Cardiac muscle cell (in vitro differentiated cells and primary cell): Measurements from ENCODE around the gene SLC16A4. TPM values are rescaled to one million over a fixed set of nuclear protein-coding genes. Genes with fewer than 3 reads are reported as not detected.

ENCODE experiments used
- DNase-seq, 2 donors: peaks; one replicate each; pipeline versions ENCODE4 v3.0.0 to v3.0.0-alpha.2; 2010 to 2017; ENCODE audit warnings: low read depth in 1 of 2, low spot score in 1 of 2
- H3K27ac ChIP-seq: fragments of 200-600 bp; sonication (generic); 2 replicates; pipeline ENCODE4 v1.5.1; 2016
- H3K27me3 ChIP-seq: fragments of 200-600 bp; sonication (generic); 2 replicates; pipeline ENCODE4 v1.6.0; 2016; ENCODE audit warnings: control low read depth
- H3K36me3 ChIP-seq: fragments of 200-600 bp; sonication (generic); 2 replicates; pipeline ENCODE4 v1.5.1; 2016; ENCODE audit warnings: control low read depth
- H3K4me1 ChIP-seq: fragments of 200-600 bp; sonication (generic); 2 replicates; pipeline ENCODE4 v1.8.1; 2017; ENCODE audit warnings: low read depth, mild to moderate bottlenecking, mixed run types
- H3K4me3 ChIP-seq: fragments of 200-600 bp; sonication (generic); 2 replicates; pipeline ENCODE4 v1.5.1; 2016; ENCODE audit warnings: mild to moderate bottlenecking
- H3K9me3 ChIP-seq: fragments of 200-600 bp; sonication (generic); 2 replicates; pipeline ENCODE4 v1.5.1; 2017; ENCODE audit warnings: low read depth, mild to moderate bottlenecking, control low read depth
- polyA plus RNA-seq: library from polyadenylated mRNA; unstranded; fragments of >200 nt; fragmentation: Nextera tagmentation; extraction: Ambion mirVana; gene quantifications from 2 replicates; pipeline ENCODE4 v1.2.1, GENCODE V29; 2016
- total RNA-seq: library from RNA; depleted of rRNA; stranded (reverse); fragments of >200 nt; gene quantifications from 2 replicates; pipeline ENCODE4 v1.2.3, GENCODE V29; 2016
- TF ChIP-seq, protein P1 (sequence below): IDR thresholded peaks from 2 replicates; pipeline ENCODE4 v1.5.1; 2012; ENCODE audit warnings: low read depth, mild to moderate bottlenecking, low read length

SLC16A4 gene
- total and polyA plus RNA-seq, 2 experiments from 2014 or later = 0.66 to 0.87 TPM

DNA sequence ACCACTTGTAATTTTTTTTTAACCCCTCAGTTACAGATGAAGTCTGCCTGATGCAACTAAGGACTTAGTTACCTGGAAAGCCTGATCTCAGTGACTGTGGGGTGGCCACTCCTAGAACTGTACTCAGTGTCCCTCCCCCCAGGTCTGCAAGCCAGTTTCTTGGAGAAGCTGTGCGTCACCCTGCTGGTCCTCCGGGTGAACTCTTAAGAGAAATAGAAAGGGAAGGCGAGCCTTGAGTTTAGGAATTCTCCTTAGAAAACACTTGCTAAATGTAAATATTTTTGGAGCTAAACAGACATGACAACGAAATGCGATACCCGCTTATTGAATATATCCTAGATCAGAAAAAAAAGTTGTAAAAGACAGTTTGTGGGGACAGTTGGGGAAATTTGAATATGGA, 730 bp downstream of the SLC16A4 start:
- peak in 1 of 2 donors; percentile 71 for DNase-seq
- Histone ChIP-seq H3K4me3 (no peak overlapping the region), H3K27me3 (no peaks in the 10 kb centered on the region), H3K4me1 (no peaks in the 10 kb centered on the region), H3K36me3 (no peaks in the 10 kb centered on the region), H3K9me3 (no peaks in the 10 kb centered on the region), H3K27ac (no peak overlapping the region)
- TF ChIP-seq, protein P1, sequence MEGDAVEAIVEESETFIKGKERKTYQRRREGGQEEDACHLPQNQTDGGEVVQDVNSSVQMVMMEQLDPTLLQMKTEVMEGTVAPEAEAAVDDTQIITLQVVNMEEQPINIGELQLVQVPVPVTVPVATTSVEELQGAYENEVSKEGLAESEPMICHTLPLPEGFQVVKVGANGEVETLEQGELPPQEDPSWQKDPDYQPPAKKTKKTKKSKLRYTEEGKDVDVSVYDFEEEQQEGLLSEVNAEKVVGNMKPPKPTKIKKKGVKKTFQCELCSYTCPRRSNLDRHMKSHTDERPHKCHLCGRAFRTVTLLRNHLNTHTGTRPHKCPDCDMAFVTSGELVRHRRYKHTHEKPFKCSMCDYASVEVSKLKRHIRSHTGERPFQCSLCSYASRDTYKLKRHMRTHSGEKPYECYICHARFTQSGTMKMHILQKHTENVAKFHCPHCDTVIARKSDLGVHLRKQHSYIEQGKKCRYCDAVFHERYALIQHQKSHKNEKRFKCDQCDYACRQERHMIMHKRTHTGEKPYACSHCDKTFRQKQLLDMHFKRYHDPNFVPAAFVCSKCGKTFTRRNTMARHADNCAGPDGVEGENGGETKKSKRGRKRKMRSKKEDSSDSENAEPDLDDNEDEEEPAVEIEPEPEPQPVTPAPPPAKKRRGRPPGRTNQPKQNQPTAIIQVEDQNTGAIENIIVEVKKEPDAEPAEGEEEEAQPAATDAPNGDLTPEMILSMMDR = peak; percentile 17

DNA sequence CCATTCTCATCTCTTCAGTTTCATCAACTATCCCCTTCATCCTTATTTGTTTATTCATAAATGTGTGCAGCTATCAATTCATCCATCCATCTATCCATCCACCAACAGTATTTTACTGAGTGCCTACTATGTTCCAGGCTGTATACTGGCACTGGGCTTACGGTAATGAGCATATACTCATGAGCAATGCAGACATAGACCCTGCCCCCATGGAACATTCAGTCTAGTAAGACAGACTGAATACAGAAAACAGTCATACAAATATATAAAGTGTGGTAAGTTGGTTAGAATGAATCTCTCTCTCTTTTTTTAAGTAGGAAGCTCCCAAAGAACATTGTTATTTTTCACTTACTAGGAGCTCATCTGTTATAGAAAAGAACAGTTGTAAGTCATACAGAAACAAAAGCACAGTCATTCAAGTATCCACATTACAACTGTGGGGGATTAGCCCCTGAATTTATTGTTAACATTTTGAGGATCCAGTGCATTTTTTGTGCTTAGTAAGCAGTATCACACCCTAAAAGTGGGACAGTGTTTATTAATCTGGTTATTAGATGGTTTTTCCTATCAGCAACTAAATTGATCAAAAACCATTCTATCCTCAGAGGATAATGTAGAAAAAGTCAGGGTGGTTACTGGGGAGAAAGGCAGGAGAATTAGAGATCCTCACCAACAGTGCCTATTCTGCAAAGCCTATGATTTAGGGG, 3.6 kb downstream of the SLC16A4 start:
- H3K9me3 ChIP-seq = no peaks in the 10 kb centered on the region
- H3K27ac ChIP-seq = no peak overlapping the region
- TF ChIP-seq, protein P1 = no peak
- no peaks in the 10 kb centered on the region for H3K4me1 ChIP-seq
- no peak overlapping the region for H3K4me3 ChIP-seq
- no peaks in the 10 kb centered on the region for H3K27me3 ChIP-seq
- DNase-seq = no peak
- H3K36me3 ChIP-seq = no peaks in the 10 kb centered on the region

DNA sequence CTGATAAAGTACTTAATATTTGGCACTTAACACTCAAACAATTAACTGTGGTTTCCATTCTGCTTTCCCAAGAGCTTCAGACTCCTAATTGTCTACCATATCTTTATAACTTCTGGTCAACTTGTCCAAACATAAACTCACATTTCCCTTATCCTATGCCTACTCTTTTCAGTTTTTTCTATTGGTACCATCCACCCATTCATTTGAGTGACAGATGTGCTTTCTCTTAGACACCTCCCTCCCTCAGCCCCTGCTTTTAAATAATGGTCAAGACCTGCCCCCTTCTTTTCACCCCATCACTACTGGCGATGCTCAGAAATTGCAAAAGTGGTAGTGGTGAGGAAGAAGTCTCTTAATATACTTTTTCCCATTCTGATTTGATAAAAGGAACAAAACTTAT, 5.5 kb downstream of the SLC16A4 start:
- no peaks in the 10 kb centered on the region for H3K9me3 ChIP-seq
- H3K36me3 ChIP-seq = no peaks in the 10 kb centered on the region
- no peaks in the 10 kb centered on the region for H3K27me3 ChIP-seq
- no peak overlapping the region for H3K4me3 ChIP-seq
- H3K4me1 ChIP-seq = no peaks in the 10 kb centered on the region
- H3K27ac ChIP-seq = no peak overlapping the region
- no peak for DNase-seq
- TF ChIP-seq, protein P1 = no peak

DNA sequence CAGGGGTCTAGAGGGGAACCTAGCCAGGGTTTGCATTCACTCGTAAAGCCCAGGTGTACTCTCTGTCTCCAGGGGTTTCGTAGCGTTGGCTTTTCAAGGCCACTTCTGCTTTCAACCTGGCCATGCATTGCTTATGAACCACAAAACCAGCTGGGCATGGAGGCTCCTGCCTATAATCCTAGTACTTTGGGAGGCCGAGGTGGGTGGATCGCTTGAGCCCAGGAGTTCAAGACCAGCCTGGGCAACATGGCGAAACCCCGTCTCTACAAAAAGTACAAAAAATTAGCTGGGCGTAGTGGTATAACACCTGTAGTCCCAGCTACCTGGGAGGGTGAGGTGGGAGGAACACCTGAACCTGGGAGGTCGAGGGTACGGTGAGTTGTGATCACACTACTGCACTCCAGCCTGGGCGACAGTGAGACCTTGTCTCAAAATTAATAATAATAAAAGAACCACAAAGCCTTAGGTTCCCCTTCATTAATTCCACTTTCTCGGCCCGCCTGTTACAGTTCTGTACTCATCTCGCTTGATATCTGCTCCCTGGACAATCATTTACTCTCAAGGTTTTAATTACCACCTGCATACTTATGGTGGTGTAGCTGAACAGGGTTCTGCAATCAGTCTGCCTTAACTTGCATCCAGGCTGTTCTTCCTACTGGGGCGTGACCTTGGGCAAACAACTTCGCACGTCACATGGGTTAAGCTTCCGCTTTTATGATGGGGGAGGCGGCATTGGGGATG, 6.1 kb downstream of the SLC16A4 start:
- DNase-seq = no peak

DNA sequence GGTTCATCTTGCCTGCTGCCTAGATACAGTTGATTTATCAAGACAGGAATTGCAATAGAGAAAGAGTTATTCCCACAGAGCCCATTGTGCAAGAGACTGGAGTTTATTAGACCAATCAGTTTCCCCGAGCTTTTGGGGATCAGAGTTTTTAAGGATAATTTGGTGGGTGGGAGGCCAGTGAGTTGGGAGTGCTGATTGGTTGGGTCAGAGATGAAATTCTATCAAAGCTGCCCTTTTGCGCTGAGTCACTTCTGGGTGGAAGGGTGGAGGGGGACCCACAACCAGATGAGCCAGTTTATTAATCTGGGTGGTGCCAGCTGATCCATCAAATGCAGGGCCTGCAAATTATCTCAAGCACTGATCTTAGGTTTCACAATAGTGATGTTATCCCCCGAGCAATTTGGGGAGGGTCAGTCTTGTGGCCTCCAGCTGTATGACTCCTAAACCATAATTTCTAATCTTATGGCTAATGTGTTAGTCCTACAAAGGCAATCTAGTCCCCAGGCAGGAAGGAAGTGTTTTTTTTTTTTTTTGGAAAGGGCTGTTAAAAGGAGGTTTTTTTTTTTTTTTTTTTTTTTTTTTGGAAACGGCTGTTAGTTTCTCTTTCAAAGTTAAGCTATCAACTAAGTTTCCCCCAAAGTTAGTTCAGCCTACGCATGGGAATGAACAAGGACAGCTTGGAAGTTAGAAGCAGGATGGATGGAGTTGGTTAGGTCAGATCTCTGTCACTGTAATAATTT, 7.4 kb downstream of the SLC16A4 start:
- H3K27ac ChIP-seq = no peak overlapping the region
- TF ChIP-seq, protein P1 = no peak

More for the DNA sequence above, 6.1 kb downstream of the SLC16A4 start:
- Histone ChIP-seq H3K4me1 (no peaks in the 10 kb centered on the region), H3K27me3 (no peaks in the 10 kb centered on the region), H3K27ac (no peak overlapping the region), H3K9me3 (no peaks in the 10 kb centered on the region), H3K36me3 (no peaks in the 10 kb centered on the region), H3K4me3 (no peak overlapping the region)
- TF ChIP-seq, protein P1 = no peak

More for the DNA sequence above, 7.4 kb downstream of the SLC16A4 start:
- DNase-seq = peak in 1 of 2 donors; percentile 38
- Histone ChIP-seq H3K4me1 (no peaks in the 10 kb centered on the region), H3K36me3 (no peaks in the 10 kb centered on the region), H3K9me3 (no peaks in the 10 kb centered on the region), H3K27me3 (no peaks in the 10 kb centered on the region), H3K4me3 (no peak overlapping the region)
